Measurements from ENCODE around the gene FARS2.

The FARS2 gene

GRCh38 chr6:5230081-5230480, 31.2 kb upstream of the FARS2 start:
- peak overlapping the region; percentile 19 for H3K27ac ChIP-seq
- no peaks in the 10 kb centered on the region for H3K9me3 ChIP-seq
- peaks cover 0 to 11% of the 10 kb centered on the region in 2 experiments for H3K4me1 ChIP-seq (ENCODE audit: control insufficient read depth in 1 of 2, insufficient read depth in 1 of 2, low read depth in 1 of 2, low read length in 1 of 2)
- no peak for TF ChIP-seq CTCF (IDR thresholded peaks at IDR 0.05)
- H3K27me3 ChIP-seq, result no peaks in the 10 kb centered on the region
- no peak overlapping the region for H3K4me3 ChIP-seq (ENCODE audit: low read depth in 1 of 2, low read length in 1 of 2)
- H3K36me3 ChIP-seq, result no peaks in the 10 kb centered on the region

- TF ChIP-seq CTCF (IDR thresholded peaks at IDR 0.05), result no peak
- Histone ChIP-seq H3K4me1 (ENCODE audit: control insufficient read depth in 1 of 2, insufficient read depth in 1 of 2, low read depth in 1 of 2, low read length in 1 of 2) (peaks cover 0 to 11% of the 10 kb centered on the region in 2 experiments), H3K27me3 (no peaks in the 10 kb centered on the region), H3K36me3 (no peaks in the 10 kb centered on the region), H3K4me3 (ENCODE audit: low read depth in 1 of 2, low read length in 1 of 2) (no peak overlapping the region), H3K27ac (no peak overlapping the region), H3K9me3 (no peaks in the 10 kb centered on the region)
These were observed 30.0 kb upstream of the FARS2 start for GRCh38 chr6:5231289-5231688.

DNA sequence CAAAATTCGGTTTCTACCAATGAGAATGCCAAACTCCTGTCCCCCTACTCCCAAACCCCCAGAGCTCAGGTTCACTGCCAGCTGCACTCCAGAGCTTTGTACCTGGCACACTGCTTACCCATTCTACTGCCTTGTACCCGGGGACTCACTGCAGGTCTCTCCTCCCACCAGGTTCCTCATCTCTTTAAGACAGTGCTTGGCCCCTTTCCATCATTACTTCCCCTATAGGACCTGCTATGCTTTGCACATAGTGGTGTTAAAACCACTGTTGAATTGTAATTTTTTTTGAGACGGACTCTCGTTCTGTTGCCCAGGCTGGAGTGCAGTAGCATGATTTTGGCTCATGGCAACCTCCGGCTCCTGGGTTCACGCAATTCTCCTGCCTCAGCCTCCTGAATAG, 26.4 kb upstream of the FARS2 start:
- no peak overlapping the region for H3K4me3 ChIP-seq (ENCODE audit: low read depth in 1 of 2, low read length in 1 of 2)
- peaks cover 0 to 4% of the 10 kb centered on the region in 2 experiments for H3K4me1 ChIP-seq (ENCODE audit: control insufficient read depth in 1 of 2, insufficient read depth in 1 of 2, low read depth in 1 of 2, low read length in 1 of 2)
- H3K27me3 ChIP-seq, result no peaks in the 10 kb centered on the region
- no peaks in the 10 kb centered on the region for H3K9me3 ChIP-seq
- TF ChIP-seq CTCF (IDR thresholded peaks at IDR 0.05), result no peak
- H3K36me3 ChIP-seq, result no peaks in the 10 kb centered on the region
- no peak overlapping the region for H3K27ac ChIP-seq

- TF ChIP-seq CTCF (IDR thresholded peaks at IDR 0.05), result no peak
- Histone ChIP-seq H3K27me3 (no peaks in the 10 kb centered on the region), H3K36me3 (no peaks in the 10 kb centered on the region), H3K9me3 (no peaks in the 10 kb centered on the region), H3K4me3 (ENCODE audit: low read depth in 1 of 2, low read length in 1 of 2) (no peak overlapping the region), H3K27ac (no peak overlapping the region), H3K4me1 (ENCODE audit: control insufficient read depth in 1 of 2, insufficient read depth in 1 of 2, low read depth in 1 of 2, low read length in 1 of 2) (no peaks in the 10 kb centered on the region)
These were observed 25.5 kb upstream of the FARS2 start for GRCh38 chr6:5235830-5236229.

DNA sequence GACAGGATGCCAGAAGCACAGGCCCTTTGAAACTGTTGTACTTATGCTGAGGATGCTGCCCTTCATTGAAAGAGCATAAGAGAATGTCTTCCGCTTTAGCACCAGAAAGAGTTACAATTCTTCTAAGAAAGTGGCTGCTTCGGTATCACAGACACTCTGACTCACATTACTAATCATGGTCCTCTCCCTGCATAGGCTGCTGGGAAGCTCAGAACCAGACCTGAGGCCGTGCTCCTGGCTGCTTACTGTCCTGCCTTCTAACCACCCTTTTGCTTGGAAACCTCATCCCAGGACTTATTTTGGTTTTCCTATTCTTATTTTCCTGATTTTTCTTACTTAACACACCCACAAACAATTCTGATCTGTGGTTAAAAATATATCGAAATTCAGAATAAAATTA, 23.5 kb upstream of the FARS2 start:
- H3K4me1 ChIP-seq (ENCODE audit: control insufficient read depth in 1 of 2, insufficient read depth in 1 of 2, low read depth in 1 of 2, low read length in 1 of 2), result no peaks in the 10 kb centered on the region
- no peak for TF ChIP-seq CTCF (IDR thresholded peaks at IDR 0.05)

DNA sequence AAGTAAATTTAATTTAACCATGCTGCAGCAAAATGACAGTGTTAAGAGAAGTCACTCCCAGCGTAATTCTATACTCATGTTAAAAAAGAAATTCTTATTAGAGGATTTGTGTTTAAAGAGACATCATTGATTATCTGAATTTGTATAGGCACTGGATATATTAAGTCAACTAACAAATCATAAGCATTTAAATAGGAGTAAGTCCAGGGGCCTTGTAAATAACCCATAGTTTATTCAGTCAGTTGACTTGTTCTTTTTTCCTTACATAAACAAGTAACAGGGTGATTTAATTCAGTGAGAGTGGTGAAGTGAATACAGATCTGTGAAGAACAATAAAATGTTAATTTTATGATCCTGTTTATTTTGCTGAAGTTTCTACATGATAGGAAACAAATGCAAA, 23.0 kb upstream of the FARS2 start:
- Histone ChIP-seq H3K4me3 (ENCODE audit: low read depth in 1 of 2, low read length in 1 of 2) (no peak overlapping the region), H3K36me3 (no peaks in the 10 kb centered on the region), H3K9me3 (no peaks in the 10 kb centered on the region), H3K27me3 (no peaks in the 10 kb centered on the region), H3K4me1 (ENCODE audit: control insufficient read depth in 1 of 2, insufficient read depth in 1 of 2, low read depth in 1 of 2, low read length in 1 of 2) (no peaks in the 10 kb centered on the region), H3K27ac (no peak overlapping the region)
- TF ChIP-seq CTCF (IDR thresholded peaks at IDR 0.05), result no peak

More for the DNA sequence above, 23.5 kb upstream of the FARS2 start:
- Histone ChIP-seq H3K36me3 (no peaks in the 10 kb centered on the region), H3K9me3 (no peaks in the 10 kb centered on the region), H3K4me3 (ENCODE audit: low read depth in 1 of 2, low read length in 1 of 2) (no peak overlapping the region), H3K27ac (no peak overlapping the region), H3K27me3 (no peaks in the 10 kb centered on the region)

Data from neutrophil (primary cell).